Mucosa of stomach (tissue), 1 donor: ENCODE results near the gene STEAP1B.

Source experiments
- H3K27me3 ChIP-seq: one replicate; pipeline ENCODE4 v1.7.0; 2013; ENCODE audit warnings: mild to moderate bottlenecking, low read length; ENCODE audit not compliant: control insufficient read depth, insufficient read depth
- H3K36me3 ChIP-seq: one replicate; pipeline ENCODE4 v1.7.0; 2013; ENCODE audit warnings: low read length; ENCODE audit not compliant: control insufficient read depth, insufficient read depth
- H3K4me1 ChIP-seq: one replicate; pipeline ENCODE4 v1.7.0; 2013; ENCODE audit warnings: mild to moderate bottlenecking, low read length; ENCODE audit not compliant: control insufficient read depth, insufficient read depth
- H3K4me3 ChIP-seq: one replicate; pipeline ENCODE4 v1.7.0; 2013; ENCODE audit warnings: low read length
- H3K9ac ChIP-seq: one replicate; pipeline ENCODE4 v1.7.0; 2013; ENCODE audit warnings: mild to moderate bottlenecking, low read length, moderate library complexity
- H3K9me3 ChIP-seq: one replicate; pipeline ENCODE4 v1.7.0; 2013; ENCODE audit warnings: mild to moderate bottlenecking, low read length, moderate library complexity; ENCODE audit not compliant: control insufficient read depth
- donor health status: Pancreatic carcinoma.

Gene STEAP1B

DNA sequence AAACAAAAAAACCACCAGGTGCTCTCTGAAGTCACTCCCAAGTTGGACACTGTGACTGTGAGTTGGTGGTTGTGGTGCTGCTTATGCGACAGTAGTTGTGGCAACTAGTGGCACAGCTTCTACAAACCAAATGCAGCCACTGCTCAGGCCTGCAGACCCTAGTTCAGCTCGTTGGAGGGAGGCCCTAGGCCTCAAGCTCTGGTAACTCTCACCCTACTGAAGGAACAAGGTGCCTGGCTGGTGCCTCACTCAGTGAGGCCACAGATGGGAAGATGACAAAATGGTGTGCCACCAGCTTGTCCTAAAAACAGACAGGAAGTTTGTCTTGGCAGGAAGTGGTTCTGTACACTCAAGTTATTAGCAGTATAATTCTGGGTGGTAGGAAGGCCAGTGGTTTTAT, 97.7 kb downstream of the STEAP1B start:
- no peaks in the 10 kb centered on the region for H3K36me3 ChIP-seq
- no peak overlapping the region for H3K9ac ChIP-seq
- H3K4me1 ChIP-seq, result peaks cover 11% of the 10 kb centered on the region
- no peaks in the 10 kb centered on the region for H3K9me3 ChIP-seq
- H3K27me3 ChIP-seq, result no peaks in the 10 kb centered on the region
- no peak overlapping the region for H3K4me3 ChIP-seq

DNA sequence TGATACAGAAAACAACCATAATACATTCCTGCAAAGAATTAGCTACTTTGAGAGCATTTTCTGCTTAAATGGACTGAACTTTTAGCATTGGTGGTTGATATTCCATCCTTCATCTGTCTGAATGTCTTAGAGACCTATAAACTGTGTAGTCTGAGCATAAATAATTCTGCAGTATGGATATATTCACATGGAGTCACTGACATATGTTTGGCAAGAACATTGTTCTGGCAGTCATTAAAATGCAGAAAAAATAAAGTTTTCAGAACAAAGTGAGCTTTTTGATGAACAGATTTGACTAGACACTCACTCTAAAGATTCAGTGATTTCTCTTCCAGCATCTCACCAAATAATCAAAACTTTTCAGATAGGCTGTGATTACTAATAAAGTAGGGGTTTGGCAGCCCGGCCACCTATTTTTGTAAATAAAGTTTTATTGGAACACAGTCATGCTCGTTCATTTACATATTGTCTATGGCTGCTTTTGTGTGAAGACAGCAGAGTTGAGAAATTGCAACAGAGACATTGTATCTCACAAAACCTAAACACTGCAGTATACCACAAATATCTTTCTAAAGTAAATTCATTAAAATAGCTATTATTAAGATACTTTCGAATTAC, 98.9 kb downstream of the STEAP1B start:
- peaks cover 11% of the 10 kb centered on the region for H3K4me1 ChIP-seq
- no peaks in the 10 kb centered on the region for H3K27me3 ChIP-seq
- H3K9me3 ChIP-seq, result no peaks in the 10 kb centered on the region

DNA sequence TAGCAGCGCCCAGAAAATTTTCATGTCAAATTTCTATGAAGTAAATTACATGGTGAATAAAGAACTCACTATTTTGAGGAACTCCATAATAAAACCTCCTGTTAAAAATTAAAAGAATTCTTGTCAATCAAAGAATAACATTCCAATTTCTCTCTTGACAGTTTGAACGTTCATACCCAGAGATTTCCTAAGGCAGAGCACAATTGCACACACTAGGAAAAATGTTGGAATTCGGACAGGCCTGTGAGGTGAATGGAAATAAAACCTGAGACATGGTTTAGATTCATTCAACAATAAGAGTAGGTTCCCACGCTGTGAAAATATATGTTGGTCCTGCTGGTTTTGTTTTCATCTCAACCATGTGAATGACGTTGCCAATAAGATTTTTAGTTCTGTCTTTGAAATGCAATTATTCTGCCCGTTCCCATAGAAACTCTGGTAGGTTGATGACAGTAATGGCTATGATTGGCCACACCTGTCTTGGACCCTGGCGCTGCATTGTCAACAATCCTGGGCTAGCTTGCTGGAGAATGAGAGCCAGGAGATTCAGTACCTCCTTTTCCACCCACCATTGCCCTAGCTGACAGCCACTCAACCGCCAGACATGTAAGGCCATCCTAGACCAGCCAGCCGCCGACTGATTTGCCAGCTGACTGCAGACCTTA, 99.7 kb downstream of the STEAP1B start:
- Histone ChIP-seq H3K36me3 (no peaks in the 10 kb centered on the region), H3K4me1 (peaks cover 11% of the 10 kb centered on the region), H3K27me3 (no peaks in the 10 kb centered on the region), H3K9me3 (no peaks in the 10 kb centered on the region), H3K9ac (no peak overlapping the region), H3K4me3 (no peak overlapping the region)

More for the DNA sequence above, 98.9 kb downstream of the STEAP1B start:
- H3K9ac ChIP-seq, result no peak overlapping the region
- H3K4me3 ChIP-seq, result no peak overlapping the region
- no peaks in the 10 kb centered on the region for H3K36me3 ChIP-seq

DNA sequence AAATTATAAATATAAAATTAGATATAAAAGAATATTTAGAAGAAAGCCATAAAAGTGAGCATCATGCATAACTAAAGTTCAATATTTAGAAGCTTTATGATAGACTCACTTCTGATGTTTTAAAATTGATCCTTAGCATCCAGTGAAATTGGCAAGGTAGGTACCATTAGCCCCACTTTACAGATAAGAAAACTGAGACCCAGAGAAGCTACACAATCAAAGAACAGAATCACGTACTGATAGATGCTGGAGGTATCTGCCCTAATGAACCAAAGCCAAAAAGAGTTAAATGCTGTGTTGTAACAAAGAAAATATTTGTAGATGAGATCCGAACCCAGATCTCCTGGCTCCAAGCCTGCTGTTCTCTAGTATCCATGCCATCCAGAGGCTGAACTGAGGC, 100.4 kb downstream of the STEAP1B start:
- H3K9ac ChIP-seq, result no peak overlapping the region
- H3K4me3 ChIP-seq, result no peak overlapping the region
- H3K36me3 ChIP-seq, result no peaks in the 10 kb centered on the region
- peaks cover 11% of the 10 kb centered on the region for H3K4me1 ChIP-seq
- no peaks in the 10 kb centered on the region for H3K9me3 ChIP-seq
- no peaks in the 10 kb centered on the region for H3K27me3 ChIP-seq

DNA sequence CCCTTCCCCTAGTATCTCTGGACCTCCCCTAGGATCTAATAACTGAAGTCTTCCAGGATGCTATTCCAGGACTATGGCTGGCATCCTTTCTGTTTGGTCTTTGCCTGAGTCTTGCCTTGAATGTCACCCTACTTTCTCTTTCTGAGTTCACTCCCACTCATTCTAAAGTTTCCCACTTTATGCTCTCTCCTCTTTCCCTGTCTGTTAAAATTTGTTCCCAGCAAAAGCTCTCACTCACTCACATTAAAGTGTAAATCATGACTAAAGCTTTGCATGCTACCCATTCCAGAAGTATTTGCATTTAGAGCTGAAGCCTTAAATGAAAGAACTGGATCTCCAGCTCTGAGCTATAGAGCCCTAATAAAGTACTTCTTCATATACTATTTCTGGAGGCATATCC, 100.9 kb downstream of the STEAP1B start:
- H3K9ac ChIP-seq, result no peak overlapping the region
- H3K36me3 ChIP-seq, result no peaks in the 10 kb centered on the region
- H3K4me3 ChIP-seq, result no peak overlapping the region
- H3K27me3 ChIP-seq, result no peaks in the 10 kb centered on the region
- H3K4me1 ChIP-seq, result peaks cover 11% of the 10 kb centered on the region
- no peaks in the 10 kb centered on the region for H3K9me3 ChIP-seq

DNA sequence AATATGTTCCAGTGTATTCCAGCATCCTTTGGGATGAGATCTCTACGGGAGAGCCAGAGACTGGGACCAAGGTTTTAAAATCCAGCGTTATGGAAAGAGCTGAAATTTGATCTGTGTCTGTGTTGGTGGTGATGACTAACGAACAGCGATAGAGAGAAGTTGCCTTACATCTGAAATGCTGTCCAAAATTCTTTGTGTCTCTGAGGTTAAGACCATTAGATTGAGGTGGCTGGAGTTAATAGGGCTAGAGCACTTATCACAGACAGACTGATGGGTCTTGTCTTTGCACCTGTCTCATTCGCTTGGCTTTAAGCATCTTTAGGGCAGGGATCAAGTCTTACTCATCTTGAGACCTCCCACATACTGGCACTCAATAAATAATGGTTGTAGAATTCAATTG, 102.0 kb downstream of the STEAP1B start:
- H3K36me3 ChIP-seq, result no peaks in the 10 kb centered on the region
- no peak overlapping the region for H3K9ac ChIP-seq
- H3K9me3 ChIP-seq, result no peaks in the 10 kb centered on the region
- H3K27me3 ChIP-seq, result no peaks in the 10 kb centered on the region
- H3K4me3 ChIP-seq, result no peak overlapping the region
- H3K4me1 ChIP-seq, result peaks cover 21% of the 10 kb centered on the region

DNA sequence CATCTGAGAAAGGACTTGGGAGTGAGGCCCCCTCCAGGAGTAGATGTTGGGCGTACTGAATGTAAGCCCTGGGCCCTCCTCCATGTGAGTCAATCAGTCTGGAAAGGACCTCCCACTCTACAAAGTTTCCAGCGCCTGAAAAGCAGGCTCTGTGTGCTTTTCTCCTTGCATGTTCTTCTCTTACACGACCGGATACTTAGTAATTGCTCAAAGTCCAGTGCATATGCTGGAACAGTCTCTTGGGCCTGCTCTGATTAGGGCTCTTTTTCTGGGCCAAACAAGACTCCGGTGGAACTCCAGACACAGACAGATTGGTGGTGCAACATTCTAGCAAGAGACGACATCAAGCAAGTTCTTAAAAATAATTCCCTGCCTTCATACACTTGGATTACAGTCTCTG, 104.8 kb downstream of the STEAP1B start:
- peaks cover 15% of the 10 kb centered on the region for H3K4me1 ChIP-seq
- no peaks in the 10 kb centered on the region for H3K27me3 ChIP-seq
- H3K9me3 ChIP-seq, result no peaks in the 10 kb centered on the region
- H3K4me3 ChIP-seq, result no peak overlapping the region
- no peaks in the 10 kb centered on the region for H3K36me3 ChIP-seq
- H3K9ac ChIP-seq, result no peak overlapping the region

DNA sequence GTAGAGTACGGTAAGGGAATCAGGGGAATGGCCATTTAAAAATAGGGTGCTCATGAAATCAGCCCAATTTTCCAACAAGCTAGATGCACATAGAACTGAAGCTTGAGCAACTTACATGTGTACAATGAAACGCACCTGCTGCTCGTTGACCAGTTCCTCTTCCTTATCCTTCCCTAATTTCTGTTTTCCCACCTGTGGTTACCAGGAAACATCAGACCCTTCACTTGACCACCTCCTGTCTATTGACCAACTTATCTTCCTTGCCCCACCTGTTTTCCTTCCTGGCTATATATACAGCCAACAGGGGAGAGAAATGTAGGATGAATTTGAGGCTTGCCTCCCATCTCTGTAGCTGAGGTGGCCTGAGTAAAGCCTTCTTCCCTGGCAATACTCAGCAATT, 105.2 kb downstream of the STEAP1B start:
- Histone ChIP-seq H3K27me3 (no peaks in the 10 kb centered on the region), H3K36me3 (no peaks in the 10 kb centered on the region), H3K9ac (no peak overlapping the region), H3K4me1 (peaks cover 15% of the 10 kb centered on the region), H3K4me3 (no peak overlapping the region), H3K9me3 (no peaks in the 10 kb centered on the region)

DNA sequence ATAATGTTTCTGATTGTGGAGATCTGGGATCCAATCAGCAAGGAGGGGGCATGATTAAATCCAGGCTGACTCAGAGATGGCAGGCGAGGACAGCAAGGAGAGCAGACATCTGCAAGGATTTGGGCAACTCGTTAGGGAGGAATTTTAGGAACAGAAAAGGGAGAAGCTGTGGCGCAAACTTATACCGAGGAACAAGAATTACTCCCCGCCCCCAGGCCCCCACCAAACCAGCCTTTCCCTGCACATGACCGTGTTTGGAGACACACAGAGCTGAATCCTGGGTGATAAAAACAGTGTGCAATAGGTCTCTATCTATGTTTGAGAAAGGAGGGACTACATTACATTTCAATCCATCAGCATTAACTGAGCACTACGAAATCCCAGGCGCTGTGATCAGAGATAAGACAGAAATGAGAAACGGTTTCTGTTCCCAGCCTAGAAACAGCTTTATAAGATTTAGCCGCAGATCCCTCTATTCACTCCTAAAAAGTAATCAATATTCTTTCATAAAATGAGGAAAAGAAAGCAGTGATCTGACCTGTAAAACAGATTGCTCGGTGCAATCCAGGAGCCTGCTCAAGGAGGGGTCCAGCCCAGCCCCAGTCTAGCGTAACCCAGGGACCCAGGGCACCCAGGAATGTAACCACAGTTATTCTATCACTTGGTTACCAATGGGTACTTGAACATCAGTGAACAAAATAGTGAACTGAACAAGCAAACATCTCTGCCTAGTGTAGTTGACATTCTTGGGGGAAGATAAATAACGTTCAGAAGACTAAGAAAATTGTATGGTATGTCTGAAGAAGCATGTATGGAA, 105.9 kb downstream of the STEAP1B start:
- no peaks in the 10 kb centered on the region for H3K27me3 ChIP-seq
- H3K36me3 ChIP-seq, result no peaks in the 10 kb centered on the region
- no peak overlapping the region for H3K4me3 ChIP-seq
- H3K9ac ChIP-seq, result no peak overlapping the region
- H3K9me3 ChIP-seq, result no peaks in the 10 kb centered on the region
- H3K4me1 ChIP-seq, result peaks cover 15% of the 10 kb centered on the region

DNA sequence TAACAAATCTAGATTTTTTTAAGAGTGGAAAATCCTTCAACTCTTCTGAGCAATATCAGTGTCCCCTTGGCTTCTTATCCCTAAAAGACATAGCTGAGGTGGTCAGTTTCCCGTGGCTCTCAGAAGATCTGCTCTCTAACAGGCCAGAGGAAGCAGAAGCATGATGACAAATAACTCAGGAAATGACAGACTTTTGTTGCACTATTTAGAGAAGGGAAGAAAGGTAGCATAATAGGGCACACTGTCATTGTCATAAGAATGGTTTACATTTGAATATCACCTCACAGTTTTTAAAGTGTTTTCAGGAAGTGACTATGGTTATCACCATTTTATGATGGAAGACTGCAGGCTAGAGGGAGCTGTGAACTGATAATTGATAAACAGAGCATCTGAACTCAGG, 109.5 kb downstream of the STEAP1B start:
- H3K9me3 ChIP-seq, result no peaks in the 10 kb centered on the region
- H3K36me3 ChIP-seq, result no peaks in the 10 kb centered on the region
- no peaks in the 10 kb centered on the region for H3K27me3 ChIP-seq
- H3K4me1 ChIP-seq, result peaks cover 15% of the 10 kb centered on the region
- no peak overlapping the region for H3K9ac ChIP-seq
- H3K4me3 ChIP-seq, result no peak overlapping the region

DNA sequence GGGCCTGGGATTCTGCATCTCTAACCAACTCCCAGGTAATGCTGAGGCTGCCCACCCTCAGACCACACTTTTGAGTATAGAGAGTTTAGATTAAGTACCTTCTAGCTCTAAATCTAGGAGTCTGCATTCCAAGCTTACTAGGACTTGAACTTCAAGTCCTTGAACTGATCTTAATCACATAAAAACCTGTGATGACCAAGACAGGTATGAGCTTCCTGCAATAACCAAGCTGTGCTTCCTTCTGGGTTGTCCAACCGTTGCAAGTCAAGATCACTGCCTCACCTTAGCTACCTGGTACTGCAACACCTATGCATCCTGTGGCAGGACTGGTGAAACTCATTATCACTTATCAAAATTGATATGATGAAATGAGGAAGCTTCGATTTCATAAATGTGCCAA, 110.1 kb downstream of the STEAP1B start:
- Histone ChIP-seq H3K4me1 (peaks cover 15% of the 10 kb centered on the region), H3K36me3 (no peaks in the 10 kb centered on the region), H3K4me3 (no peak overlapping the region), H3K9ac (no peak overlapping the region), H3K9me3 (no peaks in the 10 kb centered on the region), H3K27me3 (no peaks in the 10 kb centered on the region)

DNA sequence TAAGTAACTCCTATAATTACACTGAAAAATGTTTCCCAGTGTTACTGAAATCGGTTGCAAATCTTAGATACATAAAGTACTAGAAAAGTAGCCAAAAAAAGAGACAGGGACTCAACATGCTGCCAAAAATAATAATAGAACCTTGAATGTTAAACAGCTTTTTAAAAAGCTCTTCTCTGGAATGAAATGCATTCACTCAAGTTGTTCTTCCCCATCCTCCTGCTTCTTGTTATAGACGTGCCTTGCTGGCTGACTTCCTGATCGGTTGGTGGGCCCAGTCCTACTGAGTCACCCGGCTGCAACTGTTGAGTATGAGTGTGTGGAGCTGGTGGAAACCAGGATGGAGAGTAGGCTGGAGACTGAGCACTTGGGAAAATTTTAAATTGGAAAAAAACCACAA, 112.4 kb downstream of the STEAP1B start:
- H3K27me3 ChIP-seq, result no peaks in the 10 kb centered on the region
- no peak overlapping the region for H3K9ac ChIP-seq

More for the DNA sequence above, 112.4 kb downstream of the STEAP1B start:
- Histone ChIP-seq H3K9me3 (no peaks in the 10 kb centered on the region), H3K4me1 (peaks cover under 1% of the 10 kb centered on the region), H3K36me3 (no peaks in the 10 kb centered on the region), H3K4me3 (no peak overlapping the region)
